CD14-positive monocyte (primary cell): ENCODE data around the gene ZNF598. TPM values are rescaled to one million over a fixed set of nuclear protein-coding genes. Genes with fewer than 3 reads are reported as not detected.
A peak's percentile ranks its signal among the peaks of the same experiment; 100 is the strongest.

ENCODE experiments used
- DNase-seq, 3 donors: peaks; one replicate each; pipeline ENCODE4 v3.0.0-alpha.2; 2011 to 2022
- H2AFZ ChIP-seq: 2 replicates; pipeline ENCODE4 v1.6.0; 2012; ENCODE audit warnings: mild to moderate bottlenecking, low read depth, low read length, inconsistent platforms; ENCODE audit not compliant: insufficient read depth, poor library complexity, severe bottlenecking
- H3K27ac ChIP-seq, 2 donors: 1 replicate in 1 of 2; 2 replicates in 1 of 2; pipeline ENCODE4 v1.5.1; 2012 to 2013; ENCODE audit warnings: low read length in 2 of 2, control low read depth in 1 of 2, inconsistent platforms in 1 of 2, low read depth in 1 of 2, mild to moderate bottlenecking in 1 of 2
- H3K27me3 ChIP-seq, 2 donors: one replicate each; pipeline versions ENCODE4 v1.6.0 to v1.6.1; 2011 to 2013; ENCODE audit warnings: low read length in 2 of 2; ENCODE audit not compliant: control insufficient read depth in 2 of 2, insufficient read depth in 2 of 2
- H3K36me3 ChIP-seq, 2 donors: replicated peaks in 1 of 2; 1 replicate in 1 of 2; 2 replicates in 1 of 2; pipeline versions ENCODE4 v1.5.1 to v1.6.1; 2012 to 2013; ENCODE audit warnings: low read length in 2 of 2, control low read depth in 1 of 2, inconsistent platforms in 1 of 2, mild to moderate bottlenecking in 1 of 2; ENCODE audit not compliant: insufficient read depth in 2 of 2, control insufficient read depth in 1 of 2
- H3K4me1 ChIP-seq, 2 donors: 1 replicate in 1 of 2; 2 replicates in 1 of 2; pipeline versions ENCODE4 v1.5.1 to v1.6.1; 2012 to 2013; ENCODE audit warnings: low read length in 2 of 2, control low read depth in 1 of 2, inconsistent platforms in 1 of 2, mild to moderate bottlenecking in 1 of 2, moderate library complexity in 1 of 2; ENCODE audit not compliant: insufficient read depth in 2 of 2, control insufficient read depth in 1 of 2
- H3K4me2 ChIP-seq: replicated peaks from 2 replicates; pipeline ENCODE3; 2012; ENCODE audit warnings: low read length, moderate library complexity, mild to moderate bottlenecking; ENCODE audit not compliant: poor library complexity, severe bottlenecking; ENCODE audit errors: extremely low read depth
- H3K4me3 ChIP-seq, 3 experiments: fragments of 200-600 bp in 1 of 3; sonication (generic) in 1 of 3; replicated peaks in 1 of 3; 1 replicate in 2 of 3; 2 replicates in 1 of 3; pipeline ENCODE4 v1.5.1; 2011 to 2013; ENCODE audit warnings: low read length in 3 of 3, mild to moderate bottlenecking in 3 of 3, control low read depth in 2 of 3, low read depth in 2 of 3, inconsistent platforms in 1 of 3, moderate library complexity in 1 of 3
- H3K79me2 ChIP-seq: 2 replicates; pipeline ENCODE4 v1.6.0; 2012; ENCODE audit warnings: mild to moderate bottlenecking, control low read depth, inconsistent platforms, low read length, moderate library complexity; ENCODE audit not compliant: insufficient read depth
- H3K9ac ChIP-seq: 2 replicates; pipeline ENCODE4 v1.6.0; 2017; ENCODE audit warnings: low read length, mild to moderate bottlenecking; ENCODE audit not compliant: insufficient read depth, poor library complexity, severe bottlenecking
- H3K9me3 ChIP-seq, 2 donors: replicated peaks in 1 of 2; 1 replicate in 1 of 2; 2 replicates in 1 of 2; pipeline versions ENCODE4 v1.5.1 to v1.6.1; 2012 to 2013; ENCODE audit warnings: low read length in 2 of 2, control low read depth in 1 of 2; ENCODE audit not compliant: control insufficient read depth in 1 of 2, insufficient read depth in 1 of 2
- H4K20me1 ChIP-seq: 2 replicates; pipeline ENCODE4 v1.6.0; 2012; ENCODE audit warnings: mild to moderate bottlenecking, low read length, control low read depth, moderate library complexity; ENCODE audit not compliant: insufficient read depth
- H3K27ac Mint-ChIP-seq, 7 donors: one replicate each; pipeline ENCODE4 v1.8.0; 2020; ENCODE audit warnings: mild to moderate bottlenecking in 7 of 7, mixed read lengths in 7 of 7, moderate library complexity in 6 of 7, inconsistent platforms in 2 of 7
- H3K27me3 Mint-ChIP-seq, 3 donors: one replicate each; pipeline ENCODE4 v1.8.0; 2021 to 2022; ENCODE audit warnings: low read depth in 3 of 3, mild to moderate bottlenecking in 3 of 3, mixed read lengths in 3 of 3, moderate library complexity in 3 of 3, inconsistent platforms in 1 of 3
- H3K36me3 Mint-ChIP-seq, 2 donors: one replicate each; pipeline ENCODE4 v1.8.0; 2020; ENCODE audit warnings: mixed read lengths in 2 of 2, inconsistent platforms in 1 of 2, mild to moderate bottlenecking in 1 of 2
- H3K4me1 Mint-ChIP-seq: one replicate; pipeline ENCODE4 v1.8.0; 2020; ENCODE audit warnings: mild to moderate bottlenecking, mixed read lengths
- H3K4me3 Mint-ChIP-seq, 2 donors: one replicate each; pipeline ENCODE4 v1.8.0; 2020; ENCODE audit warnings: mild to moderate bottlenecking in 2 of 2, mixed read lengths in 2 of 2, moderate library complexity in 1 of 2
- H3K9me3 Mint-ChIP-seq, 7 donors: one replicate each; pipeline ENCODE4 v1.8.0; 2020 to 2022; ENCODE audit warnings: mixed read lengths in 7 of 7, mild to moderate bottlenecking in 6 of 7, moderate library complexity in 6 of 7, inconsistent platforms in 2 of 7
- CTCF ChIP-seq: fragments of 200-600 bp; IDR thresholded peaks from one replicate; pipeline ENCODE4 v1.8.0; 2022; ENCODE audit warnings: antibody characterized with exemption, mild to moderate bottlenecking
- WGBS: methylation state at CpG from one replicate; pipeline ENCODE4 v1.1.5; 2013; ENCODE audit warnings: missing lambda C conversion rate; ENCODE audit not compliant: insufficient coverage; 5-methylcytosine and 5-hydroxymethylcytosine counted together
- intact Hi-C, 2 donors: fragments of 100-400 bp; cut with micrococcal nuclease; formaldehyde crosslinking; loops; one replicate each; pipeline versions ENCODE4 v1.15.0 to v1.15.1; 2023
- polyA plus RNA-seq, 3 donors: library from polyadenylated mRNA; depleted of rRNA in 1 of 3; unstranded in 2 of 3; stranded (reverse) in 1 of 3; fragments of 300-500 nt in 2 of 3; fragments of >200 nt in 1 of 3; fragmentation: Illumina TruSeq in 2 of 3; gene quantifications; 1 replicate in 2 of 3; 2 replicates in 1 of 3; pipeline ENCODE4 v1.2.3, GENCODE V29; 2012 to 2021

The ZNF598 gene
- polyA plus RNA-seq, 3 donors = 1.4 to 42.1 (median 1.5) TPM

DNA sequence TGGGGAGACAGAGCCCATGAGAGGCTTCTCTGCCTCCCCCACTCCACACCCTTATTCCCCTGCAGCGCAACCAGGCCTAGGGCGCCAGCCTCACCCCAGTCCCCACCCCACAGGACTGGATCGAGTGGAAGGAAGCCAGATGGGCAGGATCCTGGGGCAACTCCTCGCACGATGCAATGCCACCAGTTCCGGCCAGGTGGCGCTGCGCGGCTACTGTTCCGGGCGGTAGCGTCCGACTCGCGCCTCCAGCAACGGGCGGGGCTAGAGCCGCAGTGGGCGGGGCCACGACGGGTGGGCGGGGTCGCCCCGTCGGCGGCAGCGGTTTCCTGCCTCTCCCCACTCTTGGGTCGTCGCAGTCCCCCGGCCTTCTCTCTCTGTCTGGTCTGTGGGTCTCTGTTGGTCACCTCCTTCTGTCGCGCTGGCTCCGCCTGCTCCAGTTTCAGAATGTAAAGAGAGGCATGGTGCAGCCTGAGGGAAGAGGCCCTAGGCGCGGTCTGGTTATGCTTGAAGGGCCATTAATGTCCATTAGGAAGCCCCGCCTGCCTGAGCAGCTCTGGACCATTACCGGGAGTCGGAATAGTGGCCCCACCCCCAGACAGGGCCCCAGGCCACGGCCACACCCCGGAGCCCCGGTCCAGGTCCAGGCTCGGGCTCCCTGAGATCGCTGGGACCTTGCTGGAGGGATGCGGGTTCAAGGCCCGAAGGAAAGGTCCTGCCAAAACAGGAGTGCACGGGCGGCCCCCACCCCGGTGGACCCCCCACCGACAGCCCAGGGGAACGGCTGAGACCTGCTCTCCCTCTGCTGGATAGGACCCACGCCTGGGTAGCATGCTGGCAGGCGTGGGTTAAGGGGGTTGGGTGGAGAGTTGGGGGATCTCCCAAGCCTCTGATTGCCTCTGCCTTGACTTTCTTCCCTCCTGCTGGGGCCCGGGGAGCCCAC, 13.7 kb upstream of the ZNF598 start:
- Mint-ChIP-seq H3K27ac (peak overlapping the region in 3 of 7 donors; percentile 68 to 89 (median 87)), H3K4me1 (peaks cover 23% of the 10 kb centered on the region), H3K27me3 (peaks cover 52 to 80% (median 72%) of the 10 kb centered on the region in 3 donors), H3K4me3 (peak overlapping the region; percentile 80 to 92), H3K36me3 (peaks cover 5 to 6% of the 10 kb centered on the region in 2 donors), H3K9me3 (peaks cover 3 to 23% (median 11%) of the 10 kb centered on the region in 7 donors)
- Histone ChIP-seq H2AFZ (peak overlapping the region; percentile 81), H4K20me1 (no peaks in the 10 kb centered on the region), H3K36me3 (no peaks in the 10 kb centered on the region), H3K4me2 (peak overlapping the region; percentile 80), H3K27me3 (peaks cover 23 to 63% of the 10 kb centered on the region in 2 donors), H3K79me2 (no peaks in the 10 kb centered on the region), H3K4me1 (peaks cover 15 to 32% of the 10 kb centered on the region in 2 donors), H3K27ac (peak overlapping the region in 1 of 2 donors; percentile 9), H3K9ac (peak overlapping the region; percentile 24), H3K9me3 (peaks cover 0 to 9% of the 10 kb centered on the region in 2 donors), H3K4me3 (peak overlapping the region; percentile 5 to 72 (median 47))
- peak; percentile 87 to 91 (median 89) for DNase-seq
- peak; percentile 95 for TF ChIP-seq CTCF
- intact Hi-C loops = loop anchor here in 1 of 2 donors (5.0 kb wide), 1 partner anchor 129 kb away; no protein-coding TSS in a partner anchor
- 14% methylated on average over 38 of the region's 53 CpGs for WGBS

- peak overlapping the region; percentile 24 for H3K9ac ChIP-seq
- DNase-seq = peak in 2 of 3 donors; percentile 30 to 37
- intact Hi-C loops = loop anchor here in 1 of 2 donors (5.0 kb wide), 1 partner anchor 130 kb away; no protein-coding TSS in a partner anchor
- peaks cover 3 to 21% (median 11%) of the 10 kb centered on the region in 7 donors for H3K9me3 Mint-ChIP-seq
- H3K4me1 Mint-ChIP-seq = peaks cover 23% of the 10 kb centered on the region
- no peaks in the 10 kb centered on the region for H3K79me2 ChIP-seq
- H3K27ac ChIP-seq = no peak overlapping the region
- no peaks in the 10 kb centered on the region for H4K20me1 ChIP-seq
- H3K4me2 ChIP-seq = peak overlapping the region; percentile 80
- peak overlapping the region in 1 of 7 donors; percentile 66 for H3K27ac Mint-ChIP-seq
- TF ChIP-seq CTCF = no peak
- H3K4me3 ChIP-seq = peak overlapping the region in 2 of 3 experiments; percentile 17 to 72
- H3K27me3 ChIP-seq = peaks cover 23 to 58% of the 10 kb centered on the region in 2 donors
- peaks cover 5 to 6% of the 10 kb centered on the region in 2 donors for H3K36me3 Mint-ChIP-seq
- H3K4me3 Mint-ChIP-seq = peak overlapping the region; percentile 80 to 84
- H3K9me3 ChIP-seq = peaks cover 0 to 4% of the 10 kb centered on the region in 2 donors
- 2% methylated on average over 13 of the region's 14 CpGs for WGBS
- H3K27me3 Mint-ChIP-seq = peaks cover 45 to 80% (median 71%) of the 10 kb centered on the region in 3 donors
- H3K36me3 ChIP-seq = no peaks in the 10 kb centered on the region
- H2AFZ ChIP-seq = peak overlapping the region; percentile 81
- peaks cover 15 to 32% of the 10 kb centered on the region in 2 donors for H3K4me1 ChIP-seq
These were observed 13.1 kb upstream of the ZNF598 start for GRCh38 chr16:2022723-2023091.
